ENCODE data around the gene FHIT.

FHIT gene

DNA sequence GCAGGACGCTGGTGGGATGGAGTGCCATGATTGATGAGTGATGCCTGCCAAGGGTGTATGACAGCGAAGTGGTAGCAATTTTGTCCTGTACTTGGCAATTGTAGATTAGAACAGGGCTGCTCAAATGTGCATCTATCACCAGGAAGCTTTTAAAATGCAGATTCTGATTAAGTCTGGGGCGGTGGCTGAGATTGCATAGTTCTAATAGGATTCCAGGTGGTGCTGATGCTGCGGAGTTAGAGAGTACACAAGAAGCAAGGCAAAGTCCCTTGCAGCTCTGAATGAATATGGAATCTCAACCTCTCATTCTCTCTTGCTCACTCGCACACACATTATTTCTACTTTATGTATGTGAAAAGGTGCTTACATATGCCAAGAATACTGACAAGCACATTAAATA is 670.4 kb downstream of the FHIT start:
- in situ Hi-C loops (cut with MboI; ENCODE audit: low sequenced_read_pairs, unreplicated experiment) = no loop called here
- no peak for DNase-seq (ENCODE audit: low spot score)
- no peak for TF ChIP-seq CTCF (IDR thresholded peaks at IDR 0.05; ENCODE audit: borderline replicate concordance, control extremely low read depth, extremely low read depth, insufficient read depth, missing control alignments)

DNA sequence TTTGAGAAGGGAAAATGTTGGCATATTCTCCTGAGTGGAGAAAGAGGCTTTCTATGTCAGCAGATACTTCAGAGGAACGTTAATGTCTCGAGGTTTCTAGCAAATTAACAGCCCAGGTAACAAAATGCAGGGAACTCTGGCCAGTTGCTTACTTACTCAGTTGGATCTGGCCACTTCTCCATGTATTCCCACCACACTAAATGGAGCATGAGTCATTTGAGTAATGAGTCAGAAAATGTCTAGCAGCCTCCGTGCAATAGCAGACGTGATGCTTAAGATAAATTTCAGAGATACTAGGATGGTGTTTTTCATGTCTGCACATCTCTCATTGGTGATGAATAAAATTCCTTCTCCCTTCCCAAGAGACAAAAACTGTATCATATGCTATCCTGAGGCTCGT is 671.5 kb downstream of the FHIT start:
- in situ Hi-C loops (cut with MboI; ENCODE audit: low sequenced_read_pairs, unreplicated experiment) = no loop called here
- no peak for DNase-seq (ENCODE audit: low spot score)
- no peak for TF ChIP-seq CTCF (IDR thresholded peaks at IDR 0.05; ENCODE audit: borderline replicate concordance, control extremely low read depth, extremely low read depth, insufficient read depth, missing control alignments)

GRCh38 chr3:60578936-60579335 is 672.3 kb downstream of the FHIT start:
- in situ Hi-C loops (cut with MboI; ENCODE audit: low sequenced_read_pairs, unreplicated experiment) = no loop called here
- TF ChIP-seq CTCF (IDR thresholded peaks at IDR 0.05; ENCODE audit: borderline replicate concordance, control extremely low read depth, extremely low read depth, insufficient read depth, missing control alignments) = no peak
- no peak for DNase-seq (ENCODE audit: low spot score)

GRCh38 chr3:60577601-60578000 is 673.7 kb downstream of the FHIT start:
- TF ChIP-seq CTCF (IDR thresholded peaks at IDR 0.05; ENCODE audit: borderline replicate concordance, control extremely low read depth, extremely low read depth, insufficient read depth, missing control alignments) = no peak
- in situ Hi-C loops (cut with MboI; ENCODE audit: low sequenced_read_pairs, unreplicated experiment) = no loop called here
- no peak for DNase-seq (ENCODE audit: low spot score)

DNA sequence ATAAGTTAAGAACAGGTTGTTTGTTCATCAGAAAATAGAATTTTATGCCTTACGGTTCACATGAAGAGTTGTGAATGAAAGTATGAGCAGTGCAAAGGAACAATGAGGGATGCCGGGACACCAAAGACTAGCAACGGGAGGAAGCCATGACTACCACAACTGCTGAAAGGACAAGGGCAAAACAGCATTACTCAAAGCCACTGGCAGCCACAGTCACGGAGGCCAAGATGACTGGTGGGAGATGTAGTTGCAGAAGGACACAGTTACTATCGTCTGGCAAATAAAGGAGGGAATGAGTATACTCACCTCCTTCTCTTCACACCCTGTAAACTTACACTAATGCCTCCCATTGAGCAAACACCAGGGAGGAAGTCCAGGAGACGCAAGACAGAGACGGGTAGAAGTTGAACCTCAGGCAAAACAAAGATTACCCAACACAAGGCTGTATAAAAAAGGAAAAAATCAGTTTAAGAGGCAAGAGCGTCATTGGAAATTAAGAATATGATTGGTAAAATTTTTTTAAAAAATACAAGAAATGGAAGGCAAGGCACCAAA is 675.5 kb downstream of the FHIT start:
- DNase-seq (ENCODE audit: low spot score) = no peak
- TF ChIP-seq CTCF (IDR thresholded peaks at IDR 0.05; ENCODE audit: borderline replicate concordance, control extremely low read depth, extremely low read depth, insufficient read depth, missing control alignments) = no peak

GRCh38 chr3:60574046-60574769 is 677.0 kb downstream of the FHIT start:
- no peak for TF ChIP-seq CTCF (IDR thresholded peaks at IDR 0.05; ENCODE audit: borderline replicate concordance, control extremely low read depth, extremely low read depth, insufficient read depth, missing control alignments)
- in situ Hi-C loops (cut with MboI; ENCODE audit: low sequenced_read_pairs, unreplicated experiment) = no loop called here

More for the DNA sequence above, 675.5 kb downstream of the FHIT start:
- in situ Hi-C loops (cut with MboI; ENCODE audit: low sequenced_read_pairs, unreplicated experiment) = no loop called here

More at GRCh38 chr3:60574046-60574769, 677.0 kb downstream of the FHIT start:
- no peak for DNase-seq (ENCODE audit: low spot score)
